ENCODE data around the gene DDX27.
A peak's percentile ranks its signal among the peaks of the same experiment; 100 is the strongest.
"Not testable (repeated sequence)": the region's sequence is repeated elsewhere in the genome, so short reads cannot be mapped to it uniquely, and the experiment has no call there.

The DDX27 gene

GRCh38 chr20:49187330-49187850 is 31.8 kb upstream of the DDX27 start:
- H3K36me3 ChIP-seq (ENCODE audit: control insufficient read depth, low read length), result peaks cover 29% of the 10 kb centered on the region
- peak overlapping the region; percentile 44 for H3K27ac ChIP-seq (ENCODE audit: low read depth, low read length)
- peaks cover 56% of the 10 kb centered on the region for H3K79me2 ChIP-seq (ENCODE audit: control insufficient read depth, low read length)
- H3K4me3 ChIP-seq (ENCODE audit: low read length), result peak overlapping the region; percentile 93
- H4K20me1 ChIP-seq (ENCODE audit: control insufficient read depth, insufficient read depth, low read depth, low read length), result peaks cover 31% of the 10 kb centered on the region
- no peaks in the 10 kb centered on the region for H3K9me2 ChIP-seq (replicated peaks; ENCODE audit: control insufficient read depth, low read length)
- H3F3A ChIP-seq (ENCODE audit: control insufficient read depth, insufficient read depth), result no peaks in the 10 kb centered on the region
- TF ChIP-seq EZH2phosphoT487 (IDR thresholded peaks at IDR 0.05; ENCODE audit: borderline replicate concordance, low read length) (no peak), CTCF (IDR thresholded peaks at IDR 0.05; ENCODE audit: low read depth, low read length, poor library complexity, severe bottlenecking) (no peak)
- 0 out of 2 replicates have a peak, but pooled peaks cover 6% of the 10 kb centered on the region for H3K27me3 ChIP-seq (ENCODE audit: control insufficient read depth, low read length)
- peak overlapping the region; percentile 88 for H3K4me2 ChIP-seq (ENCODE audit: low read length)
- H3K9me3 ChIP-seq (ENCODE audit: control insufficient read depth, insufficient read depth, low read length), result no peaks in the 10 kb centered on the region
- H3K4me1 ChIP-seq (ENCODE audit: control insufficient read depth, low read length), result peaks cover 29% of the 10 kb centered on the region

GRCh38 chr20:49187851-49188641 is 31.2 kb upstream of the DDX27 start, which contains the start of gene STAU1:
STAU1 (minus strand) TSS chr20:49188334; CDS start chr20:49166201, 22,133 bp downstream.
- Histone ChIP-seq H3K27me3 (ENCODE audit: control insufficient read depth, low read length) (0 out of 2 replicates have a peak, but pooled peaks cover 6% of the 10 kb centered on the region), H3K36me3 (ENCODE audit: control insufficient read depth, low read length) (peaks cover 29% of the 10 kb centered on the region), H3F3A (ENCODE audit: control insufficient read depth, insufficient read depth) (no peaks in the 10 kb centered on the region), H3K9me2 (replicated peaks; ENCODE audit: control insufficient read depth, low read length) (no peaks in the 10 kb centered on the region), H4K20me1 (ENCODE audit: control insufficient read depth, insufficient read depth, low read depth, low read length) (peaks cover 31% of the 10 kb centered on the region), H3K27ac (ENCODE audit: low read depth, low read length) (peak within 1 kb of the TSS; percentile 44), H3K4me2 (ENCODE audit: low read length) (peak within 1 kb of the TSS; percentile 88), H3K79me2 (ENCODE audit: control insufficient read depth, low read length) (peaks cover 50% of the 10 kb centered on the region), H3K4me1 (ENCODE audit: control insufficient read depth, low read length) (peaks cover 29% of the 10 kb centered on the region), H3K4me3 (ENCODE audit: low read length) (peak within 1 kb of the TSS; percentile 93), H3K9me3 (ENCODE audit: control insufficient read depth, insufficient read depth, low read length) (no peaks in the 10 kb centered on the region)
- TF ChIP-seq CTCF (IDR thresholded peaks at IDR 0.05; ENCODE audit: low read depth, low read length, poor library complexity, severe bottlenecking), result no peak
- no peak for TF ChIP-seq EZH2phosphoT487 (IDR thresholded peaks at IDR 0.05; ENCODE audit: borderline replicate concordance, low read length)

GRCh38 chr20:49192944-49193518 is 26.2 kb upstream of the DDX27 start:
- H3K36me3 ChIP-seq (ENCODE audit: control insufficient read depth, low read length); H3K9me3 ChIP-seq (ENCODE audit: control insufficient read depth, insufficient read depth, low read length); H4K20me1 ChIP-seq (ENCODE audit: control insufficient read depth, insufficient read depth, low read depth, low read length); H3K9me2 ChIP-seq (replicated peaks; ENCODE audit: control insufficient read depth, low read length); H3F3A ChIP-seq (ENCODE audit: control insufficient read depth, insufficient read depth); H3K79me2 ChIP-seq (ENCODE audit: control insufficient read depth, low read length); H3K4me3 ChIP-seq (ENCODE audit: low read length); H3K4me2 ChIP-seq (ENCODE audit: low read length); H3K27ac ChIP-seq (ENCODE audit: low read depth, low read length); H3K27me3 ChIP-seq (ENCODE audit: control insufficient read depth, low read length); H3K4me1 ChIP-seq (ENCODE audit: control insufficient read depth, low read length): not testable (repeated sequence)

Measured in DOHH2 (cell line).